ENCODE results near the gene SCT.

GRCh38 chr11:665704-666281 lies 38.8 kb upstream of the SCT start:
- TF ChIP-seq EZH2 (IDR thresholded peaks at IDR 0.05; ENCODE audit: borderline replicate concordance, insufficient read depth, low read depth, low read length, poor library complexity, severe bottlenecking) (no peak), CTCF (IDR thresholded peaks at IDR 0.05) (no peak)

Measured in B cell (primary cell).